ENCODE data around the gene SH3BGRL2.

The SH3BGRL2 gene

DNA sequence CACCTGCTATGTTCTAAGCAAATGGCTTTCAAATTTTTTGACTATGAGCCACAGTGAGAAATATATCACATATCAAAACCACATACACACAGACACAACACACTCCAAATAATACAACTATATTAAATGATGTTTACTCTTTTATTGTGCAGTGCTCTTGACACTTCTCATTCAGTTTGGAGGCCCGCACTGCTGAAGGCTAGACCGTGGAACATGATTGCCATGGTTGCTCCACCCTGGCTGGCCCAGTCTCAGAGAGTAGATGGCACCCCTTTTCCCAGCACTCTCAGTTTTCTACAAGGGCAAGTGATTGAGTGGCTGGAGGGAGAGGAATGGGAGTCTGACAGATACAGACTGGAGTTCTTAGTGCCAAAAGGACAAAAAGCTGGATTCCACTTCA, 86.9 kb downstream of the SH3BGRL2 start:
- ATAC-seq (ENCODE audit: insufficient read depth, low read depth) (no peak), DNase-seq (no peak)
- H3K27ac ChIP-seq (ENCODE audit: low read length), result no peak overlapping the region
- no peak overlapping the region for H2AFZ ChIP-seq (ENCODE audit: low read depth, low read length)
- no peaks in the 10 kb centered on the region for H3K9me3 ChIP-seq (ENCODE audit: insufficient read depth, low read length, severe bottlenecking)
- no peaks in the 10 kb centered on the region for H3K36me3 ChIP-seq (ENCODE audit: insufficient read depth, low read length)
- H3K4me3 ChIP-seq (ENCODE audit: low read depth in 1 of 2, low read length in 2 of 2), result no peak overlapping the region
- H3K9ac ChIP-seq (ENCODE audit: low read depth, low read length), result no peak overlapping the region
- TF ChIP-seq, protein P1, sequence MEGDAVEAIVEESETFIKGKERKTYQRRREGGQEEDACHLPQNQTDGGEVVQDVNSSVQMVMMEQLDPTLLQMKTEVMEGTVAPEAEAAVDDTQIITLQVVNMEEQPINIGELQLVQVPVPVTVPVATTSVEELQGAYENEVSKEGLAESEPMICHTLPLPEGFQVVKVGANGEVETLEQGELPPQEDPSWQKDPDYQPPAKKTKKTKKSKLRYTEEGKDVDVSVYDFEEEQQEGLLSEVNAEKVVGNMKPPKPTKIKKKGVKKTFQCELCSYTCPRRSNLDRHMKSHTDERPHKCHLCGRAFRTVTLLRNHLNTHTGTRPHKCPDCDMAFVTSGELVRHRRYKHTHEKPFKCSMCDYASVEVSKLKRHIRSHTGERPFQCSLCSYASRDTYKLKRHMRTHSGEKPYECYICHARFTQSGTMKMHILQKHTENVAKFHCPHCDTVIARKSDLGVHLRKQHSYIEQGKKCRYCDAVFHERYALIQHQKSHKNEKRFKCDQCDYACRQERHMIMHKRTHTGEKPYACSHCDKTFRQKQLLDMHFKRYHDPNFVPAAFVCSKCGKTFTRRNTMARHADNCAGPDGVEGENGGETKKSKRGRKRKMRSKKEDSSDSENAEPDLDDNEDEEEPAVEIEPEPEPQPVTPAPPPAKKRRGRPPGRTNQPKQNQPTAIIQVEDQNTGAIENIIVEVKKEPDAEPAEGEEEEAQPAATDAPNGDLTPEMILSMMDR (IDR thresholded peaks at IDR 0.05; ENCODE audit: borderline replicate concordance, extremely low read depth, low read length, poor library complexity, severe bottlenecking), result no peak
- no peak for TF ChIP-seq EZH2 (IDR thresholded peaks at IDR 0.05; ENCODE audit: borderline replicate concordance, low read depth, low read length, severe bottlenecking)
- H3K4me1 ChIP-seq (ENCODE audit: insufficient read depth, low read length), result no peaks in the 10 kb centered on the region
- H3K79me2 ChIP-seq (ENCODE audit: insufficient read depth, low read length), result no peaks in the 10 kb centered on the region
- H4K20me1 ChIP-seq (ENCODE audit: insufficient read depth, low read length), result no peaks in the 10 kb centered on the region
- no peak overlapping the region for H3K4me2 ChIP-seq (ENCODE audit: insufficient read depth, low read length)
- H3K27me3 ChIP-seq (ENCODE audit: insufficient read depth, low read length, poor library complexity), result peaks cover 2% of the 10 kb centered on the region

DNA sequence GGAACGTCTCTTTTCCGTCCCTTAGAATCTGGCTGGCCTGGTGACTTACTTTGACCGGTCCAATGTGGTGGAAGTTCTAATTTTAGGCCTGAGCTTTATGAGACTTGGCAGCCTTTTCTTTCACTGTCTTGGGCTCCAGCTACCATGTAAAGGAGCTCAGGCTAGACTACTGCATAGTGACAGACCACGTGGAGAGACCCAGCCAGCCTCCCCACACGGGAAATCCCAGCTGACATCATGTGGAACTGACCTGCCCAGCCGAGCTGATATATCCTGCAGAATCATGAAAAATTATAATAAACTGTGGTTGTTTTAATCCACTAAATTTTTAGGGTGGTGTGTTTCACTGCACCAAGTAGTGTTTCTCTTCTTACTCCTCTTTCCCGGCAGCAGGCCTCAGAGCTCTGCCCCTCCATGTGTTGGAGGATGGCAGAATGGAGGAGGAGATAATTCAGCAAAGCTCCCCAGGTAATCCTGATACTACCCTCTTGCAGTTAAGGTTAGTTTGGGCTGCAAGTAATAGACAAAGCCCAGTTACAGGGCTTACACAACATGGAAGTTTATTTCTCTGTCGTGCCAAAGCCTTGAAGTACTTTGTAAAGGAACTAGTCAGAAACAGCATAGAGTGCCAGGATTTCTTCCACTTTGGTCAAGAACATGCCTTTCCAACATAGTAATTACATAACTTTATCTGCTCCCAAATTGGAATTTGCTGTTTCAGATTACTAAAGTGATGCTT, 87.5 kb downstream of the SH3BGRL2 start:
- Histone ChIP-seq H3K4me1 (ENCODE audit: insufficient read depth, low read length) (no peaks in the 10 kb centered on the region), H3K9me3 (ENCODE audit: insufficient read depth, low read length, severe bottlenecking) (no peaks in the 10 kb centered on the region), H3K4me3 (ENCODE audit: low read depth in 1 of 2, low read length in 2 of 2) (no peak overlapping the region), H3K79me2 (ENCODE audit: insufficient read depth, low read length) (no peaks in the 10 kb centered on the region), H3K9ac (ENCODE audit: low read depth, low read length) (no peak overlapping the region), H3K27me3 (ENCODE audit: insufficient read depth, low read length, poor library complexity) (peaks cover 2% of the 10 kb centered on the region), H4K20me1 (ENCODE audit: insufficient read depth, low read length) (no peaks in the 10 kb centered on the region), H2AFZ (ENCODE audit: low read depth, low read length) (no peak overlapping the region), H3K4me2 (ENCODE audit: insufficient read depth, low read length) (no peak overlapping the region), H3K27ac (ENCODE audit: low read length) (no peak overlapping the region), H3K36me3 (ENCODE audit: insufficient read depth, low read length) (no peaks in the 10 kb centered on the region)
- ATAC-seq (ENCODE audit: insufficient read depth, low read depth) (no peak), DNase-seq (no peak)
- TF ChIP-seq EZH2 (IDR thresholded peaks at IDR 0.05; ENCODE audit: borderline replicate concordance, low read depth, low read length, severe bottlenecking), result no peak
- TF ChIP-seq, protein P1 (IDR thresholded peaks at IDR 0.05; ENCODE audit: borderline replicate concordance, extremely low read depth, low read length, poor library complexity, severe bottlenecking), result no peak

DNA sequence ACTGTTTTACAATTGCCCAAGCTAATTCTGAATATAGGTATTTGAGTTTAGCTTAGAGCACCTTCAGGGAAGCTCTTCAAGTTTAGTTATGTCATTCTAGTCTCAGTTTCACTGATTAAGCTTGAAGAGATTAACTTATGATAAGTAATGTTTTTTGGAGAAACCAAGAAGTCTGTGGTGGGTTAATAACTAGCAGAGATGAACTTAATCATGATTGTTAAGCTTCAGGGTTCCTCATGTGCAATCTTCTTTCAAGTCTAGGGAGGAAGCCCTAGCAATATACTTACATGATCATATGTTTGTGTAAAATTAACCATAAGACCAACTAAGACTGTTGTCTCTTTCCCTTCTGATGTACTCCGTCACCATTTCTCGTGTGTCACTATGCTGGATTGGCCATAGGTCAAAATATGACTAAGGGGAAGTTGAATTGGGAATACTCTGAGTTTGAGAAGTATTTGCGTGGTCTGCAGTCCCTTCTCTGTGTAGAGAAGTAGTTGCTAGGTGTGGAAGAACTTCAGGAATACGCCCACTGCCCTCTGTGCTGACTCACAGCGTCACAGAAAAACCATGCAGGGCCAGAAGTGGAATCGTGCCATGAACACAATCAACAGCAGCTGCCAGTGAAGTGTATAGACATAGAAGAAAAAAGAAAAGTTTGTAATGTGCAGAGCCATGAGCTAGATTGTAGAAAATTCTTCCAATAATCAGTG, 88.3 kb downstream of the SH3BGRL2 start:
- no peaks in the 10 kb centered on the region for H3K79me2 ChIP-seq (ENCODE audit: insufficient read depth, low read length)
- H2AFZ ChIP-seq (ENCODE audit: low read depth, low read length), result no peak overlapping the region
- no peak overlapping the region for H3K4me2 ChIP-seq (ENCODE audit: insufficient read depth, low read length)
- H3K4me3 ChIP-seq (ENCODE audit: low read depth in 1 of 2, low read length in 2 of 2), result no peak overlapping the region
- no peak overlapping the region for H3K9ac ChIP-seq (ENCODE audit: low read depth, low read length)
- ATAC-seq (ENCODE audit: insufficient read depth, low read depth), result no peak
- no peaks in the 10 kb centered on the region for H3K4me1 ChIP-seq (ENCODE audit: insufficient read depth, low read length)
- H3K36me3 ChIP-seq (ENCODE audit: insufficient read depth, low read length), result no peaks in the 10 kb centered on the region
- DNase-seq, result no peak
- no peak overlapping the region for H3K27ac ChIP-seq (ENCODE audit: low read length)
- H4K20me1 ChIP-seq (ENCODE audit: insufficient read depth, low read length), result no peaks in the 10 kb centered on the region
- no peaks in the 10 kb centered on the region for H3K9me3 ChIP-seq (ENCODE audit: insufficient read depth, low read length, severe bottlenecking)
- TF ChIP-seq, protein P1 (IDR thresholded peaks at IDR 0.05; ENCODE audit: borderline replicate concordance, extremely low read depth, low read length, poor library complexity, severe bottlenecking), result no peak
- TF ChIP-seq EZH2 (IDR thresholded peaks at IDR 0.05; ENCODE audit: borderline replicate concordance, low read depth, low read length, severe bottlenecking), result no peak
- peaks cover 2% of the 10 kb centered on the region for H3K27me3 ChIP-seq (ENCODE audit: insufficient read depth, low read length, poor library complexity)

All from DND-41 (cell line).